NB4 (cell line): ENCODE data around the gene PCNT.

Source experiments
- DNase-seq: peaks from one replicate; pipeline ENCODE4 v3.0.0; 2010; ENCODE audit warnings: low read depth
- H3K4me3 ChIP-seq: one replicate; pipeline ENCODE4 v1.5.1; 2011; ENCODE audit warnings: mild to moderate bottlenecking, low read depth, low read length, moderate library complexity
- MYC ChIP-seq: IDR thresholded peaks from 2 replicates; pipeline ENCODE4 v1.6.1; 2011; ENCODE audit warnings: low read depth, low read length
- POLR2A ChIP-seq: IDR thresholded peaks from 2 replicates; pipeline ENCODE4 v1.6.1; 2011; ENCODE audit warnings: mild to moderate bottlenecking; ENCODE audit not compliant: insufficient read length; ENCODE audit errors: extremely low read depth
- TF ChIP-seq, protein P1 (sequence below): IDR thresholded peaks from one replicate; pipeline ENCODE4 v1.5.1; 2012; ENCODE audit warnings: low read depth, low read length
- TF ChIP-seq, protein P2 (sequence below): IDR thresholded peaks from 2 replicates; pipeline ENCODE4 v1.6.1; 2011; ENCODE audit warnings: low read depth, low read length

Gene PCNT

DNA sequence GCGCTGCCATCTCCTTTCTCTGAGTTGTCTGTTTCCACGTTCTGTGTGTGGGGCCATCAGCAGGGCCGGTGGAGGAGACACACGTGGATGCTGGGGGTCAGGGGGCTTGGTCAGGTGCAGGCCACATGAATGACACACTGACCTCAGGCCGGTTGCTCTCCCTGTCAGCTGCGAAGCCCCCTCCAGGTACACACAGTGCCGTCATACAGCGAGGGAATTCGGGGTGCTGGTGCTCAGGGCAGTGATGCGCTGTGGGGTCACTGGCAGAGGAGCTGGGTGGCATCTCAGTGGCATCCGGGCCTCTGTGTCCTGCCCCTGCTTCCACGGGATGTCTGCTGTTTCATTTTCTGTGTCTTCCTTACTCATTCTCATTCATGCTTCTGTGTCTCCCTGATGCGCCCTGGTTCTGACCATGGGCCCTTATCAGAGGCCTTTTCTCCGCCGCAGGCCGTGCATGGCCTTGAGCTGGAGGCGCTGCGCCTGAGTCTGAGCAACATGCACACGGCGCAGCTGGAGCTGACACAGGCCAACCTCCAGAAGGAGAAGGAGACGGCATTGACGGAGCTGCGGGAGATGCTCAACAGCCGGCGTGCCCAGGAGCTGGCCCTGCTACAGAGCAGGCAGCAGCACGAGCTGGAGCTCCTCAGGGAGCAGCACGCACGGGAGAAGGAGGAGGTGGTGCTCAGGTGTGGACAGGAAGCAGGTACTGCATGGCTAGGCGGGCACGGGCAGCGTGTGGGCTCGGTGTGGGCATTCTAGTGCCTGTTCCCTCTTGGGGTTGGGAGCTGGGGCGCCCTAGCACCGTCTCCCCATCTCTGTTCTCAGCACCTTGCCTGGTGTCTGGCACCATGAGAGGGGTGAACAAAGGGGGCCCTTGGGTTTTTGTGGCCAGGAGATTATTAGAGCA lies 22.6 kb downstream of the PCNT start:
- no peak for DNase-seq
- TF ChIP-seq, protein P1, sequence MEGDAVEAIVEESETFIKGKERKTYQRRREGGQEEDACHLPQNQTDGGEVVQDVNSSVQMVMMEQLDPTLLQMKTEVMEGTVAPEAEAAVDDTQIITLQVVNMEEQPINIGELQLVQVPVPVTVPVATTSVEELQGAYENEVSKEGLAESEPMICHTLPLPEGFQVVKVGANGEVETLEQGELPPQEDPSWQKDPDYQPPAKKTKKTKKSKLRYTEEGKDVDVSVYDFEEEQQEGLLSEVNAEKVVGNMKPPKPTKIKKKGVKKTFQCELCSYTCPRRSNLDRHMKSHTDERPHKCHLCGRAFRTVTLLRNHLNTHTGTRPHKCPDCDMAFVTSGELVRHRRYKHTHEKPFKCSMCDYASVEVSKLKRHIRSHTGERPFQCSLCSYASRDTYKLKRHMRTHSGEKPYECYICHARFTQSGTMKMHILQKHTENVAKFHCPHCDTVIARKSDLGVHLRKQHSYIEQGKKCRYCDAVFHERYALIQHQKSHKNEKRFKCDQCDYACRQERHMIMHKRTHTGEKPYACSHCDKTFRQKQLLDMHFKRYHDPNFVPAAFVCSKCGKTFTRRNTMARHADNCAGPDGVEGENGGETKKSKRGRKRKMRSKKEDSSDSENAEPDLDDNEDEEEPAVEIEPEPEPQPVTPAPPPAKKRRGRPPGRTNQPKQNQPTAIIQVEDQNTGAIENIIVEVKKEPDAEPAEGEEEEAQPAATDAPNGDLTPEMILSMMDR = no peak
- TF ChIP-seq, protein P2, sequence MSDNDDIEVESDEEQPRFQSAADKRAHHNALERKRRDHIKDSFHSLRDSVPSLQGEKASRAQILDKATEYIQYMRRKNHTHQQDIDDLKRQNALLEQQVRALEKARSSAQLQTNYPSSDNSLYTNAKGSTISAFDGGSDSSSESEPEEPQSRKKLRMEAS = no peak
- no peak for TF ChIP-seq POLR2A
- H3K4me3 ChIP-seq = no peak overlapping the region

GRCh38 chr21:46347203-46347550 lies 23.2 kb downstream of the PCNT start:
- TF ChIP-seq, protein P2 = no peak
- TF ChIP-seq POLR2A = no peak
- no peak for TF ChIP-seq MYC
- TF ChIP-seq, protein P1 = no peak
- DNase-seq = no peak

DNA sequence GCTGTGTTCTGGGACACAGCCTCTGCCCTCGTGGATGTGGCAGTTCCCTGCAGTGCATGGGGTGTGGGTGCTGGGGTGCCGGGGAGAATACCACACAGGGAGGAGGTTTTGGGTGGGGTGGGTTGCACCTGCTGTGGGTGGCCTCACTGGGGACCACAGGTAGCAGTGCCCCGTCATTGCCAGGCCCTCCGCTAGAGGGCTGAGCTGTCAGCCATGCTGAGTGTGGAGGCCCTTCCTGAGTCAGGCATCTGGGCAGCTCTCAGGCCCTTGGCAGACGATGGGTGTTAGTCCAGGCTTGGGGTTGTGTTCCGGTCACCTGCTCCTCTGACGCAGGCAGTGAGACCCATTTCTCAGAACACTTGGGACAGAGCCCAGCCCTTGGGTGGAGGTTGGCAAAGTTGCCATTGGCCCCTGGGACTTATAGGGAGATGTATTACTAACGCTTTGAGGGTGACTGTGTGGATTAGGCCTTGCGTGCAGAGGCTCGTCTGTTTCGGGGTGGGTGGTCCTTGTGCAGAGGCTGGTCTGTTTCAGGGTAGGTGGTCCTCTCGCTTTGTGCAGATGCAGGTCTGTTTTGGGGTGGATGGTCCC lies 23.9 kb downstream of the PCNT start:
- no peak overlapping the region for H3K4me3 ChIP-seq
- TF ChIP-seq, protein P1 = no peak
- TF ChIP-seq, protein P2 = no peak
- no peak for TF ChIP-seq MYC
- DNase-seq = no peak

More at GRCh38 chr21:46347203-46347550, 23.2 kb downstream of the PCNT start:
- H3K4me3 ChIP-seq = no peak overlapping the region

GRCh38 chr21:46349134-46349760 lies 25.3 kb downstream of the PCNT start:
- no peak for TF ChIP-seq POLR2A
- TF ChIP-seq MYC = no peak
- TF ChIP-seq, protein P2 = no peak
- TF ChIP-seq, protein P1 = no peak
- no peak for DNase-seq
- no peak overlapping the region for H3K4me3 ChIP-seq

- DNase-seq = no peak
- TF ChIP-seq MYC (no peak), POLR2A (no peak)
- TF ChIP-seq, protein P1 = no peak
- TF ChIP-seq, protein P2 = no peak
- H3K4me3 ChIP-seq = no peak overlapping the region
Measured at GRCh38 chr21:46350571-46350970, 26.6 kb downstream of the PCNT start.
